NOMO-1 treated with DMSO at 0.1 percent for 48 hours (cell line): ENCODE data around the gene CDCA5.
"Not testable (repeated sequence)": the region's sequence is repeated elsewhere in the genome, so short reads cannot be mapped to it uniquely, and the experiment has no call there.

ENCODE experiments used
- DNase-seq: peaks from one replicate; lab custom pipeline; 2025; ENCODE audit not compliant: unreplicated experiment; lab: John Stamatoyannopoulos, UW

Gene CDCA5

DNA sequence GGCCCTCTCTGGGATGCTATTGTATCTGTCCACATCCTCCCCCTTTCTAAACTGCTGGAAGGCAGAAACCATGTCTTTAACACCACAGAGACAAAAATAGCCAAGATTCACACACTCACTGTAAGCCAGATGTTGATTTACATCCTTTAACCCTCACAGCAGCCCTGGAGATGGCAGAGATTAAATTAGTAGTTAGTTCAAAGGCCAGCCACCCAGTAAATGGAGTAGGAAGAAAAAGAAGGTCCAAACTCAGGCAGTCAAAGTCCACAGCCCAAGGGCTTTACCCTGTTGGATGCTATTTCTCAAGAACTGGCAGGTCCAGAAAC is 35.8 kb upstream of the CDCA5 start:
- DNase-seq = no peak

DNA sequence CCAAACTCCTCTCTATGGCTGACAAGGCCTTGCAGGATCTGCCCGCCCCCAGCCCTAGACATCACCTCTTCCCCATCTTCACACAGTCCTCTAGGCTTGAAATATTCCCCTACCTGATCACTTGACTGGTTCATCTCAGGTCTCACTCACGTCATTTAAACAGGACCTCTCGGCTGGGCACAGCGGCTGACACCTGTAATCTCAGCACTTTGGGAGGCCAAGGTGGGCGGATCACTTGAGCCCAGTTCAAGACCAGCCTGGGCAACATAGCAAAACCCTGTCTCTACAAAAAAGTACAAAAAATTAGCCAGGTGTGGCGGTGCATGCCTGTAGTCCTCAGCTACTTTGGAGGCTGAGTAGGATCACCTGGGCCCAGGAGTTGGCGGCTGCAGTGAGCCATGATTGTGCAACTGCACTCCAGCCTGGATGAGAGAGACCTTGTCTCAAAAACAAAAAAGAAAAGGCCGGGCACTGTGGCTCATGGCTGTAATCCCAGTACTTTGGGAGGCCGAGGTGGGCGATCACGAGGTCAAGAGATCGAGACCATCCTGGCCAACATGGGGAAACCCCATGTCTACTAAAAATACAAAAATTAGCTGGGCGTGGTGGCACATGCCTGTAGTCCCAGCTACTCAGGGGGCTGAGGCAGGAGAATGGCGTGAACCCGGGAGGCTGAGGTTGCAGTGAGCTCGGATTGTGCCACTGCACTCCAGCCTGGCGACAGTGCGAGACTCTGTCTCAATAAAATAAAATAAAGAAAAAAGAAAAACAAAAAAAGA is 35.2 kb upstream of the CDCA5 start:
- not testable (repeated sequence) for DNase-seq

DNA sequence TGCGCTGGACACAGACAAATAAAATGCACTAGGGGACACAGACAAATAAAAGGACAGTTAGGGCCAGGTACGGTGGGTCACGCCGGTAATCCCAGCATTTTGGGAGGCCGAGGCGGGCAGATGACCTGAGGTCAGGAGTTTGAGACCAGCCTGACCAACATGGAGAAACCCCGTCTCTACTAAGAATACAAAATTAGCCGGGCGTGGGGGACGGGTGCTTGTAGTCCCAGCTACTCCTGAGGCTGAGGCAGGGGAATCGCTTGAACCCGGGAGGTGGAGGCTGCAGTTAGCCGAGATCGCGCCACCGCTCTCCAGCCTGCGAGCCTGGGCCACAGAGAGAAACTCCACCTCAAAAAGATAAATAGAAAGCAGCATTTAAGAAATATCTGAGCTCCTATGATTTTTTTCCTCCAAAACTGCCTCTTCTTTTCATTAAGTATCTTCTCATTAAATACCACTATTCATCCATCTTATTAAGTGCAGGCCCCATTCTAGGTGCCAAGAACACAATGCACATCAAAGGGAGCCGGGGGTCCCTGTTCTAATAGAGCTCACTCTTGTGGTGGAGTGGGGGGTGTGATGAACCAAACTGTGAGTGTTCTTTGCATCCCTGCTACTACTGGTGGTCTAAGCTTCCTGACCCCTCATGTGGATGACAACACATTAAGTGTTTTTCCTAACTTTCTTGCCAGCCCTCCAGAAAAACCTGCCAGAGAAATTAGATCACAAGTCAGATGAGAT is 34.4 kb upstream of the CDCA5 start:
- no peak for DNase-seq

DNA sequence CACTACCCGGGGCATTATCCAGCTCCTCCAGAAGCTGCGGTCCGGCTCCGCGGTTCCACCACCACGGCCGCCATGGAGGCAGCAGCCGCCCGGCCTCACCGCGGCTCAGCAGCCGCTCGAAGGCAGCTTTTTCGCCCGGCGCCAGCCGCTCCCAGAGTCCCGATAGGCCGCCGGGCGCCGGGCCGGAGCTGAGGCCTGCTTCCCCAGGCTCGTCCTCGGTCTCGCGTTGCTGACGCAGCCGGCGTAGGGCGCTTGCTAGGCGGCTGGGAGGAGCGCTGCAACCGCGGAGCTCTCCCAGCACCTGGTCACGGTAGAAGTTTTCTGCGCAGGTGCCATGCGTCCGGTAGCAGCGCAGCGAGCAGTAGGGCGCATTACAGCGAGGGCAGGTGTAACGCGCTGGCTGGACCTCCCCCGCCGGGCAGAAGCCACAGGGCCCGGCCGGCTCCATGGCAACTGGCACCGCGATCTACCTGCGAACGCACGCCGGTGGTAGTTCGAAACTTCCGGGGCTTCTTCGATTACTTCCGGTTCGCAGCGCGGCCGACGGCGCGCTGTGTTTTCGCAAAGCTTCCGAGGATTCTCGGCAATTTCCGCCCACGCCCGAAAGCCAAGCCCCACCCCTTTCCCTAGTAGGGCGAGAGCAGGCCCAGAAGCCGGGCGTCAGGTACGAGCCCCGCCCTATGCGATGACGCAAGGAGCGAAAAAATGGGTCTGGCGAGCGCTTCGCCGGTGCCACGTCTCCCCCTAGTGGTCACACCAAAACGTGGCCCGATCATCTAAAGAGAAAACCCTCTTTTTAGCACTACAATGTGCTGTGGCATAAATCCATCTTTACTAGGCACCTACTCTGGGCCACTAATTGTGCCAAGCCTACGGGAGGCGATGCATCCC is 33.6 kb upstream of the CDCA5 start, which contains the start of gene ZNHIT2:
Gene ZNHIT2, minus strand, starts transcription at position 496 of the 891 bp plus-strand sequence. Its CDS starts 48 bp downstream, at position 448.
- DNase-seq = peak; percentile 96

DNA sequence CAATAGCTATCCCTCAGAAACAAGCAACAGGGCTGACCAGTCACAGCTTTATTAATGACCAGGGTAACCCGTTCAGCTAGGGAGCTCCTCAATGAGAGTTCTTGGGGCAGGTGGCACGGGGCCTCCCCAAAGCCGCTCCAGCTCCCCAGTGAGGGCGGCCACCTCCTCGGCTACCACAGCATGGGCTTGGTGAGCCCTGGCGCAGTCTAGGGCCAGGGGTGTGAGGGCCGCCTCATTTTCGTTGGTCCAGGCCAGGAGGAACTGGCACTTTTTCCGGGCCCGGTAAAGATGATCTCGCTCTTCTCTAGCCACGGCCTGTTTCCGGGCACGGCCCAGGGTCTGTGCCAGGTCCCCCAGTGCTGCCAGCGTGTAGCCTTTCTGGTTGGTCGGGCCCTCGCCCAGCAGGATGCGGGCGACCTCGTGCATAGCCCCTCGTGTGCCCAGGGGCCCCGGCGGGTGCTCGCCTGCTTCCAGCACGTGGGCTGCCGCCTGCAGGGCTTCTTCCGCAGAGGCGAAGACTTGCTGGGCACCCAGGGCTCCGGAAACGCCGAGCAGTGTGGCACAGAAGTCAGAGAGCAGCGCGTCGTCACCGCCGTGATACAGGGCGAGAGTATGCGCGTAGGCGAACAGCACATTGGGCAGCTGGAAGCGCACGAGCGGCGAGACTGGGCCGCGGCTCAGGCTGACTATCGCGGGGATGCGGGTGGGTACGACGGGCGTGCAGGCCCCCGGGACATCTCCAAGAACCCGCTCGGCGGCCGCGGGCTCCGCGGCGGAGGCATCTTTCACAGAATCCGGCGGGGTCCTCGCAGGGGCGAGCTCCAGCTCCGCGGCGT is 32.7 kb upstream of the CDCA5 start:
- DNase-seq = no peak

DNA sequence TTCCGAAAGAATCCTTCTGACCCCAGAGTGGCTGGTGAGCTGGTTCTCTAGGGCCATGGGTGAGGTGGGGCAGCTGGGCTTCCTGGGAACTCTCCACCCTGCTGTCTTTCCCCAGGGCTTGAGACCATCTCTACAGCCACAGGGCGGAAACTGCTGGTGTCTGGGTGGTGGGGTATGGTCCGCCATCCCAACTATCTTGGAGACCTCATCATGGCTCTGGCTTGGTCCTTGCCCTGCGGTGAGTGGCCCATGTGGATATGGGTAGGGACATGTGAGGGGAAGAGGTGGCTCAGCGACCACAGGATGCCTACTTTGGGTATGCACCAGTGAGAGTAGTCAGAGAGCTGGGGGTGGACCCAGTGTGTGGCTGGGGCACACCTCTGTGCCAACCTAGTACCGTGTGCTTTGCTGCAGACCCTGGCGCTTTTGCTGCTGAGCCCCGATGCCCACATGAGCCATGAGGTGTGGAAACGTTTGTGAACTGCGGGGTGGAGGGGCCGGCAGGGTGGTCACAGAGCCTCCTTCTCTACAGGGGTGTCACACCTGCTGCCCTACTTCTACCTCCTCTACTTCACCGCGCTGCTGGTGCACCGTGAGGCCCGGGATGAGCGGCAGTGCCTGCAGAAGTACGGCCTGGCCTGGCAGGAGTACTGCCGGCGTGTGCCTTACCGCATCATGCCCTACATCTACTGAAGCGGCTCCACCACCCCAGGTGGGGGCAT is 31.7 kb upstream of the CDCA5 start:
- DNase-seq = no peak

DNA sequence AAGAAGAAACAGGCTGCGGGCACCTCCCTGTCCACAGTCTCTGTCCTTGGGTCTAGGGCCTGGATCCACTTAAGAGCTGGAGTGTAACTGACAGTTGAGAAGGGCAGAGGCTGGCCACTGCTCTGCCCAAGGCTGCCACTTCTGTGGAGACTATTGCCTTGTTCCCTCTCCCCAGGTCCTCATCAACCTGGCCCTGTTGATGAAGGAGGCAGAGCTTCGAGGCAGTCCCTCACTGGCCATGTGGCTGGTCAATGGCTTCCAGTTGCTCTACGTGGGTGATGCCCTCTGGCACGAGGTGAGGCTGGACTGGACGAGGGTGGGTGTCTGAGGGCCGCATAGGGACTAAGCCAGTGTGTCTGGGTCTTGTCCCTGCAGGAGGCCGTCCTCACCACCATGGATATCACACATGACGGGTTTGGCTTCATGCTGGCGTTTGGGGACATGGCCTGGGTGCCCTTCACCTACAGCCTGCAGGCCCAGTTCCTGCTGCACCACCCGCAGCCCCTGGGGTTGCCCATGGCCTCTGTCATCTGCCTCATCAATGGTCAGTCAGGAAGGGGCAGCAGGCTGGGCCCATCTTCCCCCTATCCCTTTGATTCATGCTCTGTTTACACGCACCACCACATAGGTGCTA is 30.8 kb upstream of the CDCA5 start:
- no peak for DNase-seq

DNA sequence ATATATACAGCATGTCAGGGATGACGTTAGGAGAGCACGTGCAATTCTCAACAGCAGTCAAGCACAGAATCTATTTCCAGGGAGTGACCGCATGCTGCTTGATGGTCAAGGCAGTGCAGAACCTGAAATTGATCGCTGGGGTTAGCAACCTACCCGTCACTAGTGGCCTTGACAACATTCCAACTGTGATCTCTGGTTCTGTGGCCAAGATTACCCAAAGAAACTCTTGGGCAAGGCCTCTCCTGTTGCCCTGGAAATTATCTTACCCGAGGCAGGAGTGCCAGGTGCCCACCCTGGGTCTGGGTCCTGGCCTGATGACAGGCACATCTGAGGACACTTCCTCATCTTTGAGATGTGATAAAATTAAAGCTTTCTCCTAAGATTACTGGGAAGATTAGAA is 30.0 kb upstream of the CDCA5 start:
- DNase-seq = no peak

DNA sequence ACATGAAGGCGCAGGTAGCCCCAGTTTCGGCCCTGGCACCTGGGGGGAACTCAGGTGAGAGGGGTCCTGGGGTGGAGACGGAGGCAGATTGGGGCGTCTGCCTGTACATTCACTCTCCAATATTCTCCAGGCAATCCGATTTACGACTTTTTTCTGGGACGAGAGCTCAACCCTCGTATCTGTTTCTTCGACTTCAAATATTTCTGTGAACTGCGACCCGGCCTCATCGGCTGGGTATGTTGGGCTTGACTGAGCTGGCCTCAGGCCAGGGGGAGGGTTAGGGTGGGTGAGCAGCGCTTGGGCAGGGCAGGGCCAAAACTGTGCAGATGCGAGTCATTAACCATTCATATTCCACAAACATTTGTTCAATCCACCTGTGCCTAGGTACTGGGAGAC is 29.5 kb upstream of the CDCA5 start:
- no peak for DNase-seq

DNA sequence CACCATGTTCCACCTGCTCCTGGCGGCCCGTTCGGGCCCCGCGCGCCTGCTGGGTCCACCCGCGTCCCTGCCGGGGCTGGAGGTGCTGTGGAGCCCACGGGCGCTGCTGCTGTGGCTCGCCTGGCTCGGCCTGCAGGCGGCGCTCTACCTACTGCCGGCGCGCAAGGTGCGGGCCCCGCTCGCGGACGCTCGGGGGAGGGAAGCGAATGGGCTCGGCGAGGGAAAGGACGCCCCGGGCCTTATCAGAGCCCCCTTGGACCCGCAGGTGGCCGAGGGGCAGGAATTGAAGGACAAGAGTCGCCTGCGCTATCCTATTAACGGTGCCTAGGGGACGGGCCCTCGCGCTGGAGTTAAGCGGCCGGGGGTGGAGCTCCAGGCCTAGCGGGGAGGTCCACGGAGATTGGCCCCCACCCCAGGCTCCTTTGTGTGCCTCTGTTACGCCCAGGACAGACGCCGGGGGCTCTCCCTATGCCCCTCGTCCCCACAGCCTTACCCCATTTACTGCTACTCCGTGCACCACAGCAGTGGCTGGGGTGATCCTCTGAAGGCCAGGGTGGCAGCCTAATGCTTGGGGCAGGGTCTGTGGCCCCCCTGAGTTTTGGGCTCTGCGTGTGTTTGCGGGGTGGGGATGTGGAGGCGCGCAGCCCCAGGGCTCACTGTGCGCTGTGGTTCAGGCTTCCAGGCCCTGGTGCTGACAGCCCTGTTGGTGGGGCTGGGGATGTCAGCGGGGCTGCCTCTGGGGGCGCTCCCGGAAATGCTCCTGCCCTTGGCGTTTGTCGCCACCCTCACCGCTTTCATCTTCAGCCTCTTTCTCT is 28.9 kb upstream of the CDCA5 start:
- DNase-seq = peak; percentile 51

DNA sequence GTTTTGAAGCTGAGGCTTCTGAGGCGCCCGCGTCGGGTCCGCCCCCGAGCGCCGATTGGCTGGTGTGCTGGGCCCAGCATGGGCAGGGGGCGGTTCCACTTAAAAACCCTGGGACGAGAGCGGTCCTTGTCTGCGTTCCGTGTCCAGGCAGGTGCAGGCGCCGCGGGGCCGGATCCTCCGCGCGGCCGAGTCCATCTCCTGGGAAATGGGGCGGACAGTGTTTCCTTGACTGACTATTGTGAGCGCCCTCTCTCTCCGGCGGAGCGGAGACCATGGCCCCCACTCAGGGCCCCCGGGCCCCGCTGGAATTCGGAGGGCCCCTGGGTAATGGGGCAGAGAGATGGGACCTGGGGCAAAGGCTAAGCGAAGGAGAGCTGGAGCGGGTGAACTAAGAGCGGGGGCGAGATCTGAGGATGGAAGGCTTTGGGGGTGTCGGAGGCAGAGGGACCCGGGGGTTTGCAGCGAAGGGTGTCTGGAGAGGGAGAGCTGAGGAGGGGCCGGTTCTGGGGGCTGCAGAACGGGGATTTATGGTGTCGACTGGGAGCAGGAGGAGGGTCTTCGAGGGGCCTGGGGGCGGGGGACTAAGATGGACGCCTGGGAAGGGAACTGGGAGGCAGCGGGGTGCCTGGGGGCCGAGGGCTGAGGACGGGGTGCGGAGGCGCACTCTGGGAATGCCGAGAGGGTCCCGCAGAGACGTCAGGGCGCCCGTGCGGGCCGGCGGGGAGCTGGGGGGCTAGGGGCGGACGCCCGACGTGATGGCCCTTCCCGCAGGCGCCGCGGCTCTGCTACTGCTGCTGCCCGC is 28.1 kb upstream of the CDCA5 start, which contains the start of gene TM7SF2:
Gene TM7SF2, plus strand, starts transcription at position 129 of the 802 bp plus-strand sequence. Its CDS starts 144 bp downstream, at position 273.
- DNase-seq = peak; percentile 89

DNA sequence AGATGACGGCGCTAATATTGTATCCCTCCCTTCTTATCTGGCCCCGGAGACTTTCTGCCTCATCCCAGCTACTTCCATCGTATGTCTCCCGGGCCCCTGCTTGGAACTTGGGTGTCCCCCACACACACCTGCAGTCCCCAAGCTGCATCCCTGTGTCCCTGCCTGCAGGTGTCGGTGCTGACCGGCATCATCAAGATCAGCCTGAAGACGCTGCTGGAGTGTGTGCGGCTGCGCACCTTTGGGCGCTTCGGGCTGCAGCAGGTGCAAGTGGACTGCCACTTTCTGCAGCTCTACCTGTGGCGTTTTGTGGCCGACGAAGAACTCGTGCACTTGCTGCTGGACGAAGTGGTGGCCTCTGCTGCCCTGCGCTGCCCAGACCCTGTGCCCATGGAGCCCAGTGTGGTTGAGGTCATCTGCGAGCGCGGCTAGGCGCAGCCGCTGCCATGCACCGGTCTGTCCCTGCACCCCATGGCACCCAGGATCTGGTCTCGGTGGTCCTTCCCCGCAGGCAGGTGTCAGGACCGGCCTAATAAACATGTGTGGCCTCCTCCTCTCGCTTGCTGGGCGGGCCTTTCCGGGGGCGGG is 27.4 kb upstream of the CDCA5 start:
- no peak for DNase-seq

DNA sequence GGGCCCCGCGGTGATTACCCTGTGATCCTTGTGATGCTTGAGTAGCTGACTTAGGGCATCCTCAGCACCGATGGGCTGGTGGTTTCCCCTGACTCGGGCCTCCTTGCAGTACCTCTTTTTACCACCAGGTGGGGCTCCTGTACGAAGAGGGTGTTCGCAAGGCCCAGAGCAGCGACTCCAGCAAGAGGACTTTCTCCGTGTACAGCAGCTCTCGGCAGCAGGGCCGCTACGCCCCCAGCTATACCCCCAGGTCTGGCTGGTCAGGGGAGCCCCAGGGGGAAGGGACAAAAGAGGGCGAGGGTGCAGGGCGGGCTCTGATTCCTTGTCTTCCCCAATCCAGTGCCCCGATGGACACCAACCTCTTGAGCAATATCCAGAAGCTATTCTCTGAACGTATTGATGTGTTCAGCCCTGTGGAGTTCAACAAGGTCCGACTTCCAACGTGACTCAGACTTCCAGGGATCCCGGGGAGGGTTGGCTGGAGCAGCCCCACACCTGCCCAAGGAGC is 26.6 kb upstream of the CDCA5 start:
- peak; percentile 67 for DNase-seq

DNA sequence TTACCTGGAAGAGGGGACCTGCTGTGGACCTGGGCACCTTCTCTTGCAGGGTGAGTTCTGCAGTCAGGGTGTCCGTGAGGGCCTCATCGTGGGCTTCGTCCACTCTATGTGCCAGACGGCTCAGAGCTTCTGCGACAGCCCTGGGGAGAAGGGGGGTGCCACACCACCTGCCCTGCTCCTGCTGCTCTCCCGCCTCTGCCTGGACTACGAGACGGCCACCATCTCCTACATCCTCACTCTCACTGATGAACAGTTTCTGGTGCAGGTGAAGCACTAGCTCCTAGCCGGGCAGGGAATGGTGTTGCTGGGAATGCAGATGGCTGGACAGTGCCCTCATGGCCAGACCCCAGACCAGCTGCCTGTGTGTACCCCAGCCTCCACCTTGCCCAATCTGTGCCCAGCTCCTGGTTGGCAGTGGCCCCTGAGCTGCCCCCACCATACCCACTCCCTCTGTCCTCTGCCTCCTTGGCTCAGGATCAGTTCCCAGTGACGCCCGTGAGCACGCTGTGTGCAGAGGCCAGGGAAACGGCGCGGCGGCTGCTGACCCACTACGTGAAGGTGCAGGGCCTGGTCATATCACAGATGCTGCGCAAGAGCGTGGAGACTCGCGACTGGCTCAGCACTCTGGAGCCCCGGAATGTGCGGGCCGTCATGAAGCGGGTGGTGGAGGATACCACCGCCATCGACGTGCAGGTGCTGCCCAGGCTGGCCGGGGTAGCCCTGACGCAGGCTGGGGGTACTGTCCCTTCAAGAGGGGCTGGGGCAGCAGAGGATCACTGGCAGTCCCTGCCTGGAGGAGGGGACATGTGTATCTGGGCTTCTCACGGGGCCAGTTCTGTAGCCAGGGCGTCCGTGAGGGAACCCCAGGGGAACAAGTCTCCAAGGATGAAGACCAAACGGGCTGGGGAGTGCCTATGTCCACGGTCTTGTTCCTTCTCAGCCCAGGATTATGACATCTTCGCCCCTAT is 25.7 kb upstream of the CDCA5 start:
- DNase-seq = no peak

DNA sequence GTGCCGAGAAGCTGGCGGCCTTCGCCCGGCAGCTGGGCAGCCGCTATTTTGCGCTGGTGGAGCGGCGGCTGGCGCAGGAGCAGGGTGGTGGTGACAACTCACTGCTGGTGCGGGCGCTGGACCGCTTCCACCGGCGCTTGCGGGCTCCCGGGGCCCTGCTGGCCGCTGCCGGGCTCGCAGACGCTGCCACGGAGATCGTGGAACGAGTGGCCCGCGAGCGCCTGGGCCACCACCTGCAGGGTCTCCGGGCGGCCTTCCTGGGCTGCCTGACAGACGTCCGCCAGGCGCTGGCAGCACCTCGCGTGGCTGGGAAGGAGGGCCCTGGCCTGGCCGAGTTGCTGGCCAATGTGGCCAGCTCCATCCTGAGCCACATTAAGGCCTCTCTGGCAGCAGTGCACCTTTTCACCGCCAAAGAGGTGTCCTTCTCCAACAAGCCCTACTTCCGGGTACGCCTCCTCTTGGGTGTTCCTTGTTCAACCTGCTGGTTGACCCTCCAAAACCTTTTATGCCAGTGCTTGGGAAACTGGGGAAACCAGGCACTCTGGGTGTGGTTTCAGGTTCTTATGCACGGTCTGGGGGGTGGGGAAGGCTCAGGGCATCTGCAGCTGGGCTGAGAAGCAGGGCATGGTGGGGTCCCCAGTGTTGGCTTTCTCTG is 24.8 kb upstream of the CDCA5 start:
- DNase-seq = no peak
